HG02885 (cell line): ENCODE data around the gene LRIG2.
A peak's percentile ranks its signal among the peaks of the same experiment; 100 is the strongest.
"Not testable (repeated sequence)": the region's sequence is repeated elsewhere in the genome, so short reads cannot be mapped to it uniquely, and the experiment has no call there.

ENCODE experiments used
- ATAC-seq: cut with Tn5 transposase; IDR thresholded peaks from one replicate; pipeline ENCODE4 v1.9.1; 2021; ENCODE audit warnings: mild to moderate bottlenecking; ENCODE audit not compliant: unreplicated experiment, poor library complexity

Gene LRIG2

GRCh38 chr1:113153116-113153803 lies 80.3 kb downstream of the LRIG2 start:
- no peak for ATAC-seq

GRCh38 chr1:113156368-113156767 lies 83.4 kb downstream of the LRIG2 start:
- ATAC-seq: no peak

- ATAC-seq: not testable (repeated sequence)
Observed at GRCh38 chr1:113158743-113159142, 85.7 kb downstream of the LRIG2 start.

GRCh38 chr1:113166473-113166872 lies 93.5 kb downstream of the LRIG2 start:
- ATAC-seq: no peak

- no peak for ATAC-seq
Observed at GRCh38 chr1:113168946-113169345, 95.9 kb downstream of the LRIG2 start.

- ATAC-seq: no peak
Observed at GRCh38 chr1:113169591-113169990, 96.6 kb downstream of the LRIG2 start.

GRCh38 chr1:113170519-113170918 lies 97.5 kb downstream of the LRIG2 start:
- peak; percentile 84 for ATAC-seq

GRCh38 chr1:113178106-113178505 lies 105.1 kb downstream of the LRIG2 start:
- ATAC-seq: peak; percentile 63

- no peak for ATAC-seq
Observed at GRCh38 chr1:113178522-113178921, 105.5 kb downstream of the LRIG2 start.
